KMS-11 (cell line): ENCODE results near the gene HSD11B2.

Experiments
- H2AFZ ChIP-seq: fragments of 200-600 bp; sonication (generic); 2 replicates; pipeline ENCODE4 v1.6.1; 2016; ENCODE audit warnings: antibody characterized with exemption, mixed run types, low read depth
- H3K27ac ChIP-seq: fragments of 200-600 bp; sonication (generic); 2 replicates; pipeline ENCODE4 v1.6.1; 2016; ENCODE audit warnings: mild to moderate bottlenecking, mixed run types
- H3K27me3 ChIP-seq: fragments of 200-600 bp; sonication (generic); 2 replicates; pipeline ENCODE4 v1.6.1; 2017; ENCODE audit warnings: mild to moderate bottlenecking, low read depth, mixed run types, moderate library complexity; ENCODE audit not compliant: insufficient read depth
- H3K36me3 ChIP-seq: fragments of 200-600 bp; sonication (generic); 2 replicates; pipeline ENCODE4 v1.6.1; 2017; ENCODE audit warnings: mild to moderate bottlenecking, mixed run types; ENCODE audit not compliant: insufficient read depth
- H3K4me1 ChIP-seq: fragments of 200-600 bp; sonication (generic); 2 replicates; pipeline ENCODE4 v1.6.1; 2016; ENCODE audit warnings: mild to moderate bottlenecking, low read depth, mixed run types; ENCODE audit not compliant: poor library complexity, severe bottlenecking
- H3K4me2 ChIP-seq: fragments of 200-600 bp; sonication (generic); 2 replicates; pipeline ENCODE4 v1.7.0; 2016; ENCODE audit warnings: mild to moderate bottlenecking, mixed run types
- H3K4me3 ChIP-seq: fragments of 200-600 bp; sonication (generic); IDR thresholded peaks from 2 replicates; pipeline ENCODE4 v1.6.1; 2017; ENCODE audit warnings: low read depth, low read length, mixed read lengths; ENCODE audit not compliant: insufficient read depth
- H3K79me2 ChIP-seq: fragments of 200-600 bp; sonication (generic); 2 replicates; pipeline ENCODE4 v1.6.1; 2016; ENCODE audit warnings: low read depth, mixed run types; ENCODE audit not compliant: insufficient read depth
- H3K9ac ChIP-seq: fragments of 200-600 bp; sonication (generic); 2 replicates; pipeline ENCODE4 v1.6.1; 2016; ENCODE audit warnings: mild to moderate bottlenecking, mixed run types
- H4K20me1 ChIP-seq: fragments of 200-600 bp; sonication (generic); 2 replicates; pipeline ENCODE4 v1.6.1; 2016; ENCODE audit warnings: mild to moderate bottlenecking, mixed run types; ENCODE audit not compliant: insufficient read depth
- CTCF ChIP-seq: fragments of 200-600 bp; sonication (generic); conservative IDR thresholded peaks from 2 replicates; pipeline ENCODE4 v1.6.1; 2017; ENCODE audit warnings: low read depth, mild to moderate bottlenecking, antibody characterized with exemption, low read length, moderate library complexity, mixed read lengths

Gene HSD11B2

GRCh38 chr16:67451704-67452435 lies 20.9 kb downstream of the HSD11B2 start:
- Histone ChIP-seq H3K36me3 (no peaks in the 10 kb centered on the region), H3K9ac (no peak overlapping the region), H3K4me3 (no peak overlapping the region), H2AFZ (no peak overlapping the region), H3K27ac (no peak overlapping the region), H4K20me1 (no peaks in the 10 kb centered on the region), H3K4me1 (peaks cover 8% of the 10 kb centered on the region), H3K4me2 (no peak overlapping the region), H3K27me3 (no peaks in the 10 kb centered on the region), H3K79me2 (no peaks in the 10 kb centered on the region)
- TF ChIP-seq CTCF: no peak

GRCh38 chr16:67454104-67454503 lies 23.2 kb downstream of the HSD11B2 start:
- no peaks in the 10 kb centered on the region for H4K20me1 ChIP-seq

GRCh38 chr16:67454852-67455251 lies 23.9 kb downstream of the HSD11B2 start:
- TF ChIP-seq CTCF: no peak
- Histone ChIP-seq H3K4me1 (peaks cover 8% of the 10 kb centered on the region), H4K20me1 (no peaks in the 10 kb centered on the region), H3K79me2 (no peaks in the 10 kb centered on the region), H3K4me2 (no peak overlapping the region), H3K36me3 (no peaks in the 10 kb centered on the region), H2AFZ (no peak overlapping the region), H3K4me3 (no peak overlapping the region), H3K27me3 (no peaks in the 10 kb centered on the region), H3K9ac (no peak overlapping the region), H3K27ac (no peak overlapping the region)

More at GRCh38 chr16:67454104-67454503, 23.2 kb downstream of the HSD11B2 start:
- peaks cover 8% of the 10 kb centered on the region for H3K4me1 ChIP-seq
- no peaks in the 10 kb centered on the region for H3K27me3 ChIP-seq
- H3K4me3 ChIP-seq: no peak overlapping the region
- no peak overlapping the region for H3K27ac ChIP-seq
- H3K9ac ChIP-seq: no peak overlapping the region
- H3K79me2 ChIP-seq: no peaks in the 10 kb centered on the region
- H3K36me3 ChIP-seq: no peaks in the 10 kb centered on the region
- no peak for TF ChIP-seq CTCF
- H3K4me2 ChIP-seq: no peak overlapping the region
- no peak overlapping the region for H2AFZ ChIP-seq

- Histone ChIP-seq H3K4me3 (no peak overlapping the region), H3K79me2 (no peaks in the 10 kb centered on the region), H3K9ac (no peak overlapping the region), H4K20me1 (no peaks in the 10 kb centered on the region), H3K36me3 (no peaks in the 10 kb centered on the region), H3K27ac (no peak overlapping the region), H3K4me2 (no peak overlapping the region), H3K4me1 (peaks cover 4% of the 10 kb centered on the region), H2AFZ (no peak overlapping the region), H3K27me3 (no peaks in the 10 kb centered on the region)
- TF ChIP-seq CTCF: peak; percentile 45
Measured at GRCh38 chr16:67456391-67457081, 25.6 kb downstream of the HSD11B2 start.
